HG03460 (cell line): ENCODE measurements around the gene ISOC1.
A peak's percentile ranks its signal among the peaks of the same experiment; 100 is the strongest.

Experiments used
- ATAC-seq: cut with Tn5 transposase; IDR thresholded peaks from one replicate; pipeline ENCODE4 v1.9.1; 2021; ENCODE audit not compliant: unreplicated experiment

ISOC1 gene

GRCh38 chr5:129124608-129125007 lies 30.1 kb downstream of the ISOC1 start:
- no peak for ATAC-seq

- ATAC-seq: peak; percentile 77
Measured at GRCh38 chr5:129125819-129126218, 31.3 kb downstream of the ISOC1 start.

GRCh38 chr5:129133553-129133952 lies 39.0 kb downstream of the ISOC1 start:
- ATAC-seq: no peak

- peak; percentile 92 for ATAC-seq
Measured at GRCh38 chr5:129135633-129136032, 41.1 kb downstream of the ISOC1 start.

- ATAC-seq: no peak
Measured at GRCh38 chr5:129137637-129138036, 43.1 kb downstream of the ISOC1 start.

- ATAC-seq: no peak
Measured at GRCh38 chr5:129141078-129141477, 46.5 kb downstream of the ISOC1 start.

- no peak for ATAC-seq
Measured at GRCh38 chr5:129141696-129142095, 47.1 kb downstream of the ISOC1 start.

- ATAC-seq: no peak
Measured at GRCh38 chr5:129155876-129156275, 61.3 kb downstream of the ISOC1 start.

GRCh38 chr5:129161830-129162229 lies 67.3 kb downstream of the ISOC1 start:
- ATAC-seq: no peak
